NT2/D1 (cell line): ENCODE results near the gene ARHGEF10L.

ENCODE experiments used
- DNase-seq: peaks from one replicate; pipeline ENCODE4 v3.0.0-alpha.2; 2011; ENCODE audit warnings: low read depth, low spot score
- H3K27me3 ChIP-seq: 2 replicates; pipeline ENCODE4 v1.6.0; 2011; ENCODE audit warnings: mild to moderate bottlenecking; ENCODE audit not compliant: insufficient read length, insufficient read depth
- H3K36me3 ChIP-seq: 2 replicates; pipeline ENCODE4 v1.6.1; 2011; ENCODE audit warnings: mild to moderate bottlenecking, low read length, mixed read lengths; ENCODE audit not compliant: insufficient read depth, insufficient read length
- H3K4me1 ChIP-seq: 2 replicates; pipeline ENCODE4 v1.5.1; 2011; ENCODE audit not compliant: insufficient read depth, insufficient read length
- H3K4me3 ChIP-seq: 2 replicates; pipeline ENCODE4 v1.5.1; 2011; ENCODE audit warnings: low read depth; ENCODE audit not compliant: insufficient read length
- H3K9ac ChIP-seq: 2 replicates; pipeline ENCODE4 v1.6.0; 2011; ENCODE audit warnings: low read depth; ENCODE audit not compliant: insufficient read length
- H3K9me3 ChIP-seq: 2 replicates; pipeline ENCODE4 v1.5.1; 2011; ENCODE audit warnings: mild to moderate bottlenecking, low read length; ENCODE audit not compliant: insufficient read depth
- SUZ12 ChIP-seq: IDR thresholded peaks from 2 replicates; pipeline ENCODE4 v1.6.1; 2011; ENCODE audit not compliant: insufficient read length, insufficient read depth; ENCODE audit errors: extremely low read depth
- YY1 ChIP-seq: IDR thresholded peaks from 2 replicates; pipeline ENCODE4 v1.6.1; 2011; ENCODE audit not compliant: insufficient read length, insufficient read depth
- ZNF274 ChIP-seq: IDR thresholded peaks from 2 replicates; pipeline ENCODE4 v1.6.1; 2011; ENCODE audit warnings: mild to moderate bottlenecking, low read depth, low read length

ARHGEF10L gene

DNA sequence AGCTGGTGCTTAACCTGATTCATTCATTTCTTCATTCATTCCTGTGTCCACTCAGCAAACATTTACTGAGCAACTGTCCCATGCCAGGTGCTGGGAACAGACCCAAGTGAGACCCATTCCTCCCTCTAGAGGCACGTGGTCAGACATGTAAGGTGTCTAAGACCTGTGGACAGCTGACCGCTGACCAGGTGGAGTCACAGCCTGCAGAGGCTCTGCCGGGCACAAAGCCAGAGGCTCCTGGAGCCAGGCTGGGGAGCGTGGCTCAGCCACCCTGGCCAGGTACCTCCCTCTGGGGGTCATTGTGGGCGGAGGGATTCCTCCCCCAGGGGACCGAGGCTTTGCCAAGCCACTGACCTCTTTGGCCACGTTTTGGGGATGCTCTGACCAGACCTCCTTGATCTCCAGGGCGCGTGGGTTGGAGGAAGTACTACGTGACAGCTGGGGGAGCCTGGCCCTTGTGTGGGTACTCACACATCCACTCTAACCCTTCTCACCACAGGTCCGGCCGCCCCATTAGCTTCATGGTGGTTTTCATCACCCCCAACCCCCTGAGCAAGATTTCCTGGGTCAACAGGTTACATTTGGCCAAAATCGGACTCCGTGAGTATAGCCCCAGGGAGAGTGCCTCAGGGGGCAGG is 100.3 kb downstream of the ARHGEF10L start:
- Histone ChIP-seq H3K27me3 (no peaks in the 10 kb centered on the region), H3K4me3 (no peak overlapping the region), H3K36me3 (peaks cover 58% of the 10 kb centered on the region), H3K4me1 (peaks cover 4% of the 10 kb centered on the region), H3K9me3 (no peaks in the 10 kb centered on the region), H3K9ac (no peak overlapping the region)
- no peak for DNase-seq
- TF ChIP-seq ZNF274 (no peak), SUZ12 (no peak), YY1 (no peak)

DNA sequence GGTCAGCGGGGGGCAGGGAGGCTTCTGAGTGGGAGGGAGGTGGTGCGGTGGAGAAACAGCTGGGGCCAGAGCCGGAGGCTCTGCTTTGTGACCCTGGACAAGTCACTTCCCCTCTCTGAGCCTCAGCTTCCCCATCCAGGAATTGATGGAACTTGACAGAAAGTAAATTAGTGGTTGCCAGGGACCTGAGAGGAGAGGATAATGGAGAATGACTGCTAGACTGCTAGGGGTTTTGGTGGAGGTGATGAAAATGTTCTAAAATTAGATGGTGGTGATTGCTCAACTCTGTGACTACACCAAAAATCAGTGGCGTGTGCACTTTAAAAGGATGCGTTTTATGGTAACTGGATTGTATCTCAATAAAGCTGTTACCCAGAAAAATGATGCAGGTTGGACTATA is 100.9 kb downstream of the ARHGEF10L start:
- Histone ChIP-seq H3K9me3 (no peaks in the 10 kb centered on the region), H3K36me3 (peaks cover 54% of the 10 kb centered on the region), H3K9ac (no peak overlapping the region), H3K27me3 (no peaks in the 10 kb centered on the region), H3K4me1 (peaks cover 4% of the 10 kb centered on the region), H3K4me3 (no peak overlapping the region)
- TF ChIP-seq ZNF274: no peak
- no peak for TF ChIP-seq SUZ12
- no peak for TF ChIP-seq YY1
- DNase-seq: no peak

DNA sequence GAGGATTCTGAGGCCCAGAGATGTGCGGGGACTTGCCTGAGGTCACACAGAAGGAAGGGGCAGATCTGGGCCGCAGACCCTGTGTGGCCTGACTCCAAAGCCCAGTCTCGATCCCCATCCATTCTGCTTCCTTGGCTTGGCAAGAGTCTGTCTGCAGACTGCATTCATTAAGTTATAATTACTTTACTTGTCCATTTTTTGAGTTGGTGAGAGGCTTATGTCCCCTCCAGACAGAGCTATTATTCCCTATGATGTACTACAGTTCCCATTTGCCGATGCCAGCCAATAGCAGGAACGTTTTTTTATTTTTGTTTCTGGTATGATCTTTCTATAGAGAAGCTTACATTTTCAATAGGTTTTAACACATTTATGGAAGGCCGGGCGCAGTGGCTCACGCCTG is 101.5 kb downstream of the ARHGEF10L start:
- DNase-seq: no peak
- TF ChIP-seq YY1 (no peak), SUZ12 (no peak), ZNF274 (no peak)
- H3K9ac ChIP-seq: no peak overlapping the region
- H3K4me3 ChIP-seq: no peak overlapping the region
- H3K27me3 ChIP-seq: no peaks in the 10 kb centered on the region
- H3K36me3 ChIP-seq: peaks cover 53% of the 10 kb centered on the region
- H3K4me1 ChIP-seq: peaks cover 4% of the 10 kb centered on the region
- no peaks in the 10 kb centered on the region for H3K9me3 ChIP-seq

DNA sequence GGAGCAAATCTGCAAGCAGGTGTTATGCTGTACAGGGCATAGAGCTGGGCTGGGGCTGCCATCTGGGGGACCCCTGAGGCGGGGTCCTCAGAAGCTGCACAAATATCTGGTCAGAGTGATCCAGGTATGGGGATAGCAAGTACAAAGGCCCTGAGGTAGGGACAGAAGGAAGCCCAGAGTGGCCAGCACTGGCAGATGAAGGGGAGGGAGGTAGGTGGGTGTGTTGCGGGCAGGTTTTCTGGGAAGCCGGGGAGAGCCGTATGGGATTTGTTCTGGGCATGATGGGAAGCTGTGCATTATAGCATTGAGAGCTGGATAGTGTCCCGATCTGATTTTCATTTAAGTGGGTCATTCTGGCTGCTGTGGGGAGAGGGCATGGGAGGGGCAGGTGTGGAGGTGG is 102.7 kb downstream of the ARHGEF10L start:
- no peak for TF ChIP-seq YY1
- no peak for TF ChIP-seq SUZ12
- TF ChIP-seq ZNF274: no peak
- no peak for DNase-seq
- H3K4me1 ChIP-seq: peaks cover 4% of the 10 kb centered on the region
- no peak overlapping the region for H3K9ac ChIP-seq
- H3K9me3 ChIP-seq: no peaks in the 10 kb centered on the region
- peaks cover 56% of the 10 kb centered on the region for H3K36me3 ChIP-seq
- no peak overlapping the region for H3K4me3 ChIP-seq
- H3K27me3 ChIP-seq: no peaks in the 10 kb centered on the region

DNA sequence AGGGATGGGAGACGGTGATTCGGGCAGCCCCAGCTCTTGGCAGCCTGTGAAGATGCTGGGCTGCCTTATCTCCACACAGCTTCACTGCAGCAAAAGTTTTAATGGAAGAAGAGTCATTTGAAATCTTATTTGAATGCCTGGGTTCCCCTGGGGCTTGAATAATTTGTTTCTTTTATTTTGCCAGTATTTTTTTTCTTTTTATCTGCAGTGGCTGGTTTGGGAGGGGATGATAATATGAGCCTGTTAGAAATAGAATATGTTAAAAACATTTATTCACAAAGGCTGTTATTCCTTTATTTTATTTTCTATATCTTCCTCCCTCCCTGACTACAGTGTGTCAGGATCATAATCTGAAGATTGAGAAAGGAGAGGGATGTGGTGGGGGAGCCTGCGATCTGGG is 103.4 kb downstream of the ARHGEF10L start:
- TF ChIP-seq SUZ12 (no peak), YY1 (no peak), ZNF274 (no peak)
- Histone ChIP-seq H3K36me3 (peaks cover 50% of the 10 kb centered on the region), H3K4me3 (no peak overlapping the region), H3K9me3 (no peaks in the 10 kb centered on the region), H3K27me3 (no peaks in the 10 kb centered on the region), H3K4me1 (peaks cover 4% of the 10 kb centered on the region), H3K9ac (no peak overlapping the region)
- DNase-seq: no peak

DNA sequence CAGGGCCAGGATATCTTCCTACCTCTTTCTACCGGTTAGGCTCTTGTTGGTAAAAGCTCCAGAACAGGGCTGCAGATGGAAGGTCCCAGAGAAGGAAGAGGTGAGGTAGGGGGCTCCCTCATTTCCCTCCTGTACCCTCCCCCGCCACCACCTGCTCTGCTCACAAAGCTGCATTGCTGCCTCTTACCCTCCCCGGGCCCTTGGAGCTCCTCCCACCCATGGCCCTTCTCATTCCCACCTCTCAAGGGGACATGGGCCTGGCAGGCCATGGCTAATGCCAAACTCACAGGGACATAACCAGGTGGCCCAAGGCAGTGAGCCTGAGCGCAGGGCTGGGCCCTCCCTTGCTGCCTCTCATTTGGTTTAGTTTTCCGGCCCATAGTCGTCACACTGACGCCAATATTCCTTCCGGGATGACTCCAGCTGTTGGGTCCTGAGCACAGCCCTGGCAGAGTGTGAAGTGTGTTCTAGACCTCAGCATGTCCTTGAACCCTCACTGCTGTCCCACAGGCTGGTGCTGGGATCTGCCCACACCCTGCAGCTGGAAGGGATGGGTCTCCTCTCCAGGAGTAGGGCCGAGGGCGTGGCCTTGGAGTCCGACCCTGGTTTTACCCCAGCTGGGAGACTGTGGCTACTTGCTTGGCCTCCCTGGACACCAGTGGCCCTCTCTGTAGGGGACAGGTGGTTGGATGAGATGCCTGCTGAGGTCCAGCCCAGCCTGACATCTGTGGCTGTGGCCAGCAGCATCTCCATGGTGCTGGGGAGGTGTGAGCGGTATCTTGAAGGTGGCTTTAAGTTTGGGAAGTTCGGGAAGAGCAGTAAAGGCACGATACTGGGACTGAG is 104.6 kb downstream of the ARHGEF10L start:
- DNase-seq: no peak
- no peaks in the 10 kb centered on the region for H3K9me3 ChIP-seq
- H3K27me3 ChIP-seq: no peaks in the 10 kb centered on the region
- no peak overlapping the region for H3K4me3 ChIP-seq
- peaks cover 46% of the 10 kb centered on the region for H3K36me3 ChIP-seq
- no peak overlapping the region for H3K9ac ChIP-seq
- peaks cover 4% of the 10 kb centered on the region for H3K4me1 ChIP-seq
- TF ChIP-seq ZNF274 (no peak), SUZ12 (no peak), YY1 (no peak)
